Measurements from ENCODE around the gene GGTLC3. TPM values are rescaled to one million over a fixed set of nuclear protein-coding genes. Genes with fewer than 3 reads are reported as not detected.
"Not testable (repeated sequence)": the region's sequence is repeated elsewhere in the genome, so short reads cannot be mapped to it uniquely, and the experiment has no call there.

Gene GGTLC3
- total RNA-seq, 1 experiment from 2014 or later: not detected

GRCh38 chr22:18558939-18559338 is 41.0 kb upstream of the GGTLC3 start:
- not testable (repeated sequence) for H4K91ac ChIP-seq (ENCODE audit: insufficient read length, low read depth, low read length); H4K5ac ChIP-seq (ENCODE audit: insufficient read length, low read depth, low read length); H2BK12ac ChIP-seq (ENCODE audit: insufficient read length, low read depth, low read length); H3K36me3 Mint-ChIP-seq (ENCODE audit: insufficient read depth in 1 of 3, low read depth in 3 of 3); H3K23me2 ChIP-seq (ENCODE audit: insufficient read length, low read depth, low read length, poor library complexity, severe bottlenecking); H3T11ph ChIP-seq (ENCODE audit: low read length); H2AFZ ChIP-seq (ENCODE audit: low read length); H3K27me3 ChIP-seq (ENCODE audit: insufficient read depth, low read length); H3K56ac ChIP-seq (ENCODE audit: insufficient read length, low read depth, low read length); H3K4ac ChIP-seq (ENCODE audit: low read depth, low read length); H3K4me3 Mint-ChIP-seq; H3K4me1 ChIP-seq (ENCODE audit: insufficient read depth, low read length); H3K4me2 ChIP-seq (ENCODE audit: insufficient read depth, insufficient read length, low read length); H3K9me3 Mint-ChIP-seq; H2BK120ac ChIP-seq (ENCODE audit: low read depth, low read length, poor library complexity, severe bottlenecking); H3K9me3 ChIP-seq (ENCODE audit: control insufficient read depth, low read depth, low read length); H2AK5ac ChIP-seq (ENCODE audit: insufficient read length, low read length); H3K27ac ChIP-seq (ENCODE audit: insufficient read length, low read depth, low read length); H3K79me2 ChIP-seq (ENCODE audit: insufficient read depth, low read length); H4K8ac ChIP-seq (replicated peaks; ENCODE audit: insufficient read length, low read depth, low read length); H3K79me1 ChIP-seq (ENCODE audit: insufficient read depth, low read depth, low read length, poor library complexity, severe bottlenecking); H4K20me1 ChIP-seq (ENCODE audit: control insufficient read depth, insufficient read depth, insufficient read length); H3K27ac Mint-ChIP-seq; H3K4me1 Mint-ChIP-seq; H2BK5ac ChIP-seq (ENCODE audit: insufficient read length, low read length); H3K23ac ChIP-seq (ENCODE audit: insufficient read length, low read depth, low read length); H3K14ac ChIP-seq (ENCODE audit: insufficient read depth, low read length); H2BK20ac ChIP-seq (ENCODE audit: low read depth, low read length, poor library complexity, severe bottlenecking); H3K27me3 Mint-ChIP-seq (ENCODE audit: low read depth); H3K9ac ChIP-seq (ENCODE audit: extremely low read depth, insufficient read length, low read length); DNase-seq; H2BK15ac ChIP-seq (ENCODE audit: low read depth, low read length); H3K18ac ChIP-seq (ENCODE audit: insufficient read length, low read depth, low read length)
- WGBS (ENCODE audit: extremely low coverage, insufficient read length, low lambda C conversion rate): no CpG with 5 or more reads among the region's 6 CpGs

DNA sequence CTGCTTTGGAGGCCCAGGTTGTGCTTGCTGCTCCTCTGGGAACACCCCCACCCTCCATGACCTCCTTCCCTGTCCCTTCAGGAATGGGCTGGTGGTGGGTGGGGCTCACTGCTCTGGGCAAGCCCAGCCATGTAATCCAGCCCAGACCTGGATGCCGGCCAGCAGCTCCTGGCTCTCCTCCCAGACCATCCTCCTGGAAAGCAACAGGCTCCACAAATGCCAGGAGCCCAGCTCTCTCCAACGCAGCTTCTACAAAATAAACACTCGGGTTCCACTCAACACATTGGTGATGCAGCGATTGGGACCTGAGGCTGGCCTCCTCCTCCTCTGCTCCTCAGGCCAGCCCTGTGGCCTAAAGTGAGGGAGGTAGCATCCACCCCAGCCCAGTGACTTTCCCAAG is 40.6 kb upstream of the GGTLC3 start:
- H4K91ac ChIP-seq (ENCODE audit: insufficient read length, low read depth, low read length); H3T11ph ChIP-seq (ENCODE audit: low read length); H3K9me3 ChIP-seq (ENCODE audit: control insufficient read depth, low read depth, low read length); H4K8ac ChIP-seq (replicated peaks; ENCODE audit: insufficient read length, low read depth, low read length); H3K14ac ChIP-seq (ENCODE audit: insufficient read depth, low read length); H3K56ac ChIP-seq (ENCODE audit: insufficient read length, low read depth, low read length); H3K4me1 Mint-ChIP-seq; H3K79me1 ChIP-seq (ENCODE audit: insufficient read depth, low read depth, low read length, poor library complexity, severe bottlenecking); H3K27me3 Mint-ChIP-seq (ENCODE audit: low read depth); H3K9me3 Mint-ChIP-seq; H3K36me3 Mint-ChIP-seq (ENCODE audit: insufficient read depth in 1 of 3, low read depth in 3 of 3); H2AFZ ChIP-seq (ENCODE audit: low read length); H2BK120ac ChIP-seq (ENCODE audit: low read depth, low read length, poor library complexity, severe bottlenecking); H2BK12ac ChIP-seq (ENCODE audit: insufficient read length, low read depth, low read length); H4K20me1 ChIP-seq (ENCODE audit: control insufficient read depth, insufficient read depth, insufficient read length); H3K18ac ChIP-seq (ENCODE audit: insufficient read length, low read depth, low read length); H2BK15ac ChIP-seq (ENCODE audit: low read depth, low read length); H3K27ac Mint-ChIP-seq; H4K5ac ChIP-seq (ENCODE audit: insufficient read length, low read depth, low read length); H2BK20ac ChIP-seq (ENCODE audit: low read depth, low read length, poor library complexity, severe bottlenecking); H3K23ac ChIP-seq (ENCODE audit: insufficient read length, low read depth, low read length); H3K4ac ChIP-seq (ENCODE audit: low read depth, low read length); H3K9ac ChIP-seq (ENCODE audit: extremely low read depth, insufficient read length, low read length); H3K23me2 ChIP-seq (ENCODE audit: insufficient read length, low read depth, low read length, poor library complexity, severe bottlenecking); H3K27me3 ChIP-seq (ENCODE audit: insufficient read depth, low read length); H2AK5ac ChIP-seq (ENCODE audit: insufficient read length, low read length); H3K4me3 Mint-ChIP-seq; H3K79me2 ChIP-seq (ENCODE audit: insufficient read depth, low read length); H3K4me1 ChIP-seq (ENCODE audit: insufficient read depth, low read length); H2BK5ac ChIP-seq (ENCODE audit: insufficient read length, low read length); H3K4me2 ChIP-seq (ENCODE audit: insufficient read depth, insufficient read length, low read length); DNase-seq; H3K27ac ChIP-seq (ENCODE audit: insufficient read length, low read depth, low read length): not testable (repeated sequence)
- WGBS (ENCODE audit: extremely low coverage, insufficient read length, low lambda C conversion rate): no CpG with 5 or more reads among the region's 4 CpGs
